Endothelial cell of umbilical vein (primary cell): ENCODE results near the gene SNRPD2. TPM values are rescaled to one million over a fixed set of nuclear protein-coding genes. Genes with fewer than 3 reads are reported as not detected.

ENCODE experiments used
- BruUV-seq: library from RNA; stranded (reverse); fragments of 400-500 nt; replicated peaks from 2 replicates; lab custom pipeline; 2021; lab: Mats Ljungman, UMichigan
- CTCF ChIA-PET: fragments of 300-600, 350-600 bp; sonication (Branson Sonifier 250); formaldehyde crosslinking; loops from one replicate; lab custom pipeline; 2021; ENCODE audit warnings: antibody characterized with exemption, inconsistent platforms; lab: Charles Lee
- POLR2A ChIA-PET: fragments of 300-600, 350-600 bp; sonication (Branson Sonifier 250); formaldehyde crosslinking; loops from one replicate; lab custom pipeline; 2021; ENCODE audit warnings: antibody characterized with exemption, inconsistent platforms; lab: Charles Lee
- DNase-seq: peaks from one replicate; pipeline ENCODE4 v3.0.0-alpha.2; 2011; ENCODE audit warnings: low read depth, low spot score
- FAIRE-seq: peaks from 2 replicates; lab custom pipeline; 2011; peaks lifted over from hg19 to GRCh38; lab: Jason Lieb, UNC
- H2AFZ ChIP-seq: 2 replicates; pipeline ENCODE4 v1.6.0; 2012; ENCODE audit warnings: low read depth, low read length, control low read depth, inconsistent platforms
- H3K27ac ChIP-seq: 2 replicates; pipeline ENCODE4 v1.5.1; 2011; ENCODE audit warnings: low read depth, mild to moderate bottlenecking, control low read depth, low read length, moderate library complexity; ENCODE audit not compliant: insufficient read depth
- H3K27me3 ChIP-seq, 2 experiments: 2 replicates each; pipeline versions ENCODE4 v1.6.0 to v1.6.1; 2011; ENCODE audit warnings: low read length in 2 of 2, mixed read lengths in 1 of 2; ENCODE audit not compliant: control insufficient read depth in 2 of 2, insufficient read depth in 2 of 2
- H3K36me3 ChIP-seq, 2 experiments: 2 replicates in 1 of 2; 3 replicates in 1 of 2; pipeline ENCODE4 v1.5.1; 2011; ENCODE audit warnings: low read length in 2 of 2, mild to moderate bottlenecking in 1 of 2, moderate library complexity in 1 of 2; ENCODE audit not compliant: control insufficient read depth in 2 of 2, insufficient read depth in 2 of 2; ENCODE audit errors: extremely low read depth in 1 of 2
- H3K4me1 ChIP-seq: 3 replicates; pipeline ENCODE4 v1.5.1; 2011; ENCODE audit warnings: mild to moderate bottlenecking, low read length; ENCODE audit not compliant: control insufficient read depth, insufficient read depth; ENCODE audit errors: extremely low read depth
- H3K4me2 ChIP-seq: 2 replicates; pipeline ENCODE4 v1.6.1; 2011; ENCODE audit warnings: low read length, control low read depth, mixed read lengths; ENCODE audit not compliant: insufficient read depth
- H3K4me3 ChIP-seq, 3 experiments: fragments of 200-600 bp in 1 of 3; sonication (generic), shearing (Covaris generic) in 1 of 3; replicated peaks in 1 of 3; 2 replicates each; pipeline ENCODE4 v1.5.1; 2011 to 2016; ENCODE audit warnings: control low read depth in 3 of 3, low read length in 3 of 3, mild to moderate bottlenecking in 2 of 3, inconsistent platforms in 1 of 3, low read depth in 1 of 3, moderate library complexity in 1 of 3; ENCODE audit not compliant: insufficient read depth in 1 of 3
- H3K79me2 ChIP-seq: 2 replicates; pipeline ENCODE4 v1.6.0; 2012; ENCODE audit warnings: low read length, inconsistent platforms; ENCODE audit not compliant: control insufficient read depth, insufficient read depth
- H3K9ac ChIP-seq: replicated peaks from 2 replicates; pipeline ENCODE3; 2011; ENCODE audit warnings: low read length, control low read depth; ENCODE audit not compliant: insufficient read depth; ENCODE audit errors: extremely low read depth
- H3K9me1 ChIP-seq: replicated peaks from 3 replicates; pipeline ENCODE4 v1.6.0; 2011; ENCODE audit warnings: mild to moderate bottlenecking, low read length; ENCODE audit not compliant: control insufficient read depth, insufficient read depth; ENCODE audit errors: extremely low read depth
- H3K9me3 ChIP-seq: replicated peaks from 2 replicates; pipeline ENCODE4 v1.5.1; 2012; ENCODE audit warnings: low read length, inconsistent platforms; ENCODE audit not compliant: control insufficient read depth, insufficient read depth
- H4K20me1 ChIP-seq: replicated peaks from 2 replicates; pipeline ENCODE3; 2011; ENCODE audit warnings: mild to moderate bottlenecking, low read length; ENCODE audit not compliant: control insufficient read depth, insufficient read depth; ENCODE audit errors: extremely low read depth
- CTCF ChIP-seq, 2 donors: IDR thresholded peaks; 1 replicate in 1 of 2; 2 replicates in 1 of 2; pipeline ENCODE4 v1.5.1; 2011; ENCODE audit warnings: low read length in 2 of 2, mild to moderate bottlenecking in 2 of 2, moderate library complexity in 2 of 2, control low read depth in 1 of 2, inconsistent platforms in 1 of 2, low read depth in 1 of 2; ENCODE audit not compliant: insufficient read depth in 1 of 2; ENCODE audit errors: extremely low read depth in 1 of 2
- EZH2 ChIP-seq: IDR thresholded peaks from 2 replicates; pipeline ENCODE4 v1.6.1; 2012; ENCODE audit warnings: borderline replicate concordance, low read depth, mild to moderate bottlenecking, moderate library complexity, low read length, inconsistent platforms; ENCODE audit not compliant: severe bottlenecking
- FOS ChIP-seq: IDR thresholded peaks from 2 replicates; pipeline ENCODE4 v1.6.1; 2011; ENCODE audit warnings: mild to moderate bottlenecking, low read length, moderate library complexity, borderline replicate concordance; ENCODE audit not compliant: insufficient read depth
- GATA2 ChIP-seq: IDR thresholded peaks from 2 replicates; pipeline ENCODE4 v1.7.0; 2011; ENCODE audit warnings: low read depth, mild to moderate bottlenecking, moderate library complexity, mixed read lengths, low read length; ENCODE audit not compliant: insufficient read length, insufficient read depth
- JUN ChIP-seq: IDR thresholded peaks from 2 replicates; pipeline ENCODE4 v1.6.1; 2011; ENCODE audit warnings: borderline replicate concordance, low read depth; ENCODE audit not compliant: insufficient read length, insufficient read depth
- MYC ChIP-seq: IDR thresholded peaks from one replicate; pipeline ENCODE4 v1.6.1; 2011; ENCODE audit warnings: mild to moderate bottlenecking, low read depth, low read length
- POLR2A ChIP-seq: IDR thresholded peaks from 2 replicates; pipeline ENCODE4 v1.6.1; 2012; ENCODE audit warnings: low read depth, mild to moderate bottlenecking, control low read depth, low read length
- POLR2AphosphoS5 ChIP-seq: IDR thresholded peaks from 2 replicates; pipeline ENCODE4 v1.6.1; 2012; ENCODE audit warnings: low read depth, mild to moderate bottlenecking, control low read depth, low read length, moderate library complexity; ENCODE audit not compliant: insufficient read depth
- dilution Hi-C: fragments of 300-500 bp; cut with MboI; formaldehyde crosslinking; loops from one replicate; pipeline ENCODE4 v1.15.0; 2019; ENCODE audit warnings: low sequenced_read_pairs; ENCODE audit not compliant: extremely low pct_ligation_motif_present
- intact Hi-C: fragments of 100-400 bp; cut with micrococcal nuclease; formaldehyde crosslinking; loops from one replicate; pipeline ENCODE4 v1.10.0; 2022
- polyA plus RNA-seq, 4 experiments: library from polyadenylated mRNA; depleted of rRNA in 3 of 4; stranded (reverse) in 3 of 4; unstranded in 1 of 4; fragments of >200 nt; gene quantifications; 2 replicates each; pipeline versions ENCODE4 v1.2.1 to v1.2.3, GENCODE V29; 2011 to 2012; ENCODE audit warnings: missing spikeins in 1 of 4
- total RNA-seq: library from RNA; stranded (reverse); gene quantifications from 2 replicates; pipeline ENCODE4 v1.2.3, GENCODE V29; 2021
- TF ChIP-seq, protein P1 (sequence below): IDR thresholded peaks from 2 replicates; pipeline ENCODE4 v1.6.1; 2011; ENCODE audit not compliant: insufficient read depth, insufficient read length

Gene SNRPD2
- total and polyA plus RNA-seq, 2 donors (not counting 3 experiments of a cell fraction or from before 2014, with no cell fraction given) = 512 to 519 TPM

- POLR2A ChIA-PET = no interaction called here
- H3K4me1 ChIP-seq = no peaks in the 10 kb centered on the region
- no peaks in the 10 kb centered on the region for H3K36me3 ChIP-seq
- dilution Hi-C loops (no loop called here), intact Hi-C loops (no loop called here)
- H4K20me1 ChIP-seq = no peaks in the 10 kb centered on the region
- H3K4me2 ChIP-seq = no peak overlapping the region
- no peaks in the 10 kb centered on the region for H3K79me2 ChIP-seq
- no peak overlapping the region for H3K9ac ChIP-seq
- H3K4me3 ChIP-seq = no peak overlapping the region
- no peak overlapping the region for H2AFZ ChIP-seq
- H3K27me3 ChIP-seq = peaks cover 0 to 2% of the 10 kb centered on the region in 2 experiments
- H3K9me3 ChIP-seq = no peaks in the 10 kb centered on the region
- FAIRE-seq = no peak
- TF ChIP-seq POLR2AphosphoS5 (no peak), GATA2 (no peak), POLR2A (no peak), EZH2 (no peak), JUN (no peak), FOS (no peak), CTCF (IDR thresholded peaks at IDR 0.05; ENCODE audit: extremely low read depth in 1 of 2, insufficient read depth in 1 of 2, low read depth in 1 of 2, low read length in 2 of 2) (no peak), MYC (no peak)
- TF ChIP-seq, protein P1, sequence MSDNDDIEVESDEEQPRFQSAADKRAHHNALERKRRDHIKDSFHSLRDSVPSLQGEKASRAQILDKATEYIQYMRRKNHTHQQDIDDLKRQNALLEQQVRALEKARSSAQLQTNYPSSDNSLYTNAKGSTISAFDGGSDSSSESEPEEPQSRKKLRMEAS = no peak
- no peak overlapping the region for H3K27ac ChIP-seq
- CTCF ChIA-PET = interaction anchor here (0.7 to 1.5 kb wide), 3 partner anchors 11 to 214 kb away, joined by 3 read pairs; partner anchors contain the start of gene QPCTL
- BruUV-seq = no TSS peak
- no peak for DNase-seq
- no peaks in the 10 kb centered on the region for H3K9me1 ChIP-seq
Measured at GRCh38 chr19:45653634-45654033, 38.1 kb downstream of the SNRPD2 start.
